GM21526 (cell line): ENCODE measurements around the gene SLC4A4.

Experiments used
- ATAC-seq: cut with Tn5 transposase; IDR thresholded peaks from one replicate; pipeline ENCODE4 v1.9.1; 2021; ENCODE audit warnings: moderate library complexity; ENCODE audit not compliant: unreplicated experiment, low FRiP score

The SLC4A4 gene

DNA sequence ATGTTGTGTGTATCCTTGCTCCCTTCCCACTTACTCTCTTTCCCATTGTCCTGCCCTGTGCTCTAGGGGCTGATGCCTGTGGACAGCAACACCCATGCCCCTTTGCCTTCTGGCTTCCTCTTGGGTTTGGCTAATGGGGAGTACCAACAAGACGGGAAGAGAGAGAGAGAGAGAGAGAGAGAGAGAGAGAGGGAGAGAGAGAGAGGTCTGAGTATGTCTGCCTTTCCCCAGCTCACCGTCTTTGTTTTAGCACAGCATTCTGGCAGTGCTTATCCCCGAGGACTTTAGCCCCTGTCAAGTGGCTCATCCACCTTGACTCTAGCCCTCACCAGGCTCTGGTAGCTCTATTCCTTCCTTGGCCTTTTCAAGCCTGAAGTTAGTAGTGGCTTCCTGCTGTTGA lies 128.0 kb downstream of the SLC4A4 start:
- no peak for ATAC-seq

DNA sequence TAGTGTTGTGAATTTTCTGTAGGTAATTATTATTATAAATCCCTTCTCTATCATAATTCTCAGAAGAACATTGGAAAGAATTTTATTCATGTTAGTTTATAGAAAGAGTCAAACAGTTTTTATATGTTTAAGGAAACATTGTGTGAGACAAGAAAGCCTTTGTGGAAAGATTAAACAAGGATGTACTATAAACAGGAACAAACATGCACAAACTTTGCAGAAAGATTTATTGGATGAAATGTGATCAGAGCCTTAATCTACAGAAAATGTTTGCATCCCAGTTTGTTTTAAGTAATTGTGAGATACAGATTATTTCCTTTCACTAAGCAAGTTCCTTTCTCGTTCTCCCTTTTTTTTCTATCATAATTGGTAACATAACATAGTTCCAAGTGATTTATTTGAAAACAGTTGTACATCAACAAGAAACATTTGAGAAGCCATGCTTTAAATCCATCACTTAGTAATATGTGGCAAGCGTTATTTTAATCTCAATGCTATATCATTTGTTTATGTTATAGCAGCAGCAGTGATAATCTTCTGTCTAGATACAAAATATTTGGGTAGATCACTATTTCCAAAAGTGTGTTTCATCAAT lies 129.4 kb downstream of the SLC4A4 start:
- no peak for ATAC-seq

DNA sequence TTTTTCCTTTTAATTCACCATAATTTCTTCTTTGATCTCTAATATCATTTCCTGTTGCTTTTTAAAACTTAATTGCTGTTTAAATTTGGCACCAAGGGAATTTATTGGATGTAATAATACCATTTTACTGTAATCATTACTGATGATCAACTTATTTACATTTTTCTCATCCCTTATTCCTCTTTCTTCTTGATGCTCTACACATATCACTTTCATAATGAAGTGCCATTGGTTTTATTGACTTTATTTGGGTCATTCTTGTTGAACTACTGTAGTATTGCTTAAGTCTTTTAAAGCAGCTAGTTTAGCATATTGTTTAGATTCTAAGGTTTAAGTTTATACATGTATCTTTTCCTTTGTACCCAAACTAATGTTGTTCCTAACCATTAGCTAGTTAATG lies 130.7 kb downstream of the SLC4A4 start:
- ATAC-seq: no peak

DNA sequence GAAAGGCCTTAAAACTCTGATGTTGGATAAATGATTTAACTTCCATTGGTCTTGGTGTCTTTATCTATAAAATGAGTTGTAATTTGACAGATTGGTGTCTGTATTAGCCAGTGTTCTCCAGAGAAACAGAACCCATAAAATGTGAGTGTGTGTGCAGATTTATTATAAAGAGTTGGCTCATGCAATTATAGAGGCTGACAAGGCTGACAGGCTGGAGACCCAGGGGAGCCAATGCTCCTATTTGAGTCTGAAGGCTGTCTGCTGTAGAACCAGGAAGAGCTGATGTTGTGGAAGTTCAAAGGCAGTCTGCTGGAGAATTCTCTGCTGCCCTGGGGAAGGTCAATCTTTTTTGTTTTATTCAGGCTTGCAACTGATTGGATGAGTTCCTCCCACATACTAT lies 131.7 kb downstream of the SLC4A4 start:
- no peak for ATAC-seq

DNA sequence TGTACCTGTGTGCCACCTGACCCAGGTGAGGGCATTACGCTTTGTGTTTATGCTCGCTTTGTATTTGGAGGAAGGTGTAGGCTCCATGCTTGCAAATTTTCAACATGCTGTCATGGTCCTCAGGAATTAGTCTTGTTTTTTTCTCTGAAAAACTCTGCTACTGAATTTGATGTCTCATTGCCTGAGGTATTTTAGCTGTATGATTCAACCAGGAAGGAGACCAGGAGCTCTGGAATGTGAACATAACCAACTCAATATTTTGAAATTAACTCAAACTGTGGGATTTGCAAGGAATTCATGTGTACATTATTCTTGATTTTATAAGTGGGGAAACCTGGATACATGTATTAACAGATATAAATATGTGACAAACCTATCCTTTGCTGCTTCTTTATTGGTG lies 134.1 kb downstream of the SLC4A4 start:
- ATAC-seq: no peak

DNA sequence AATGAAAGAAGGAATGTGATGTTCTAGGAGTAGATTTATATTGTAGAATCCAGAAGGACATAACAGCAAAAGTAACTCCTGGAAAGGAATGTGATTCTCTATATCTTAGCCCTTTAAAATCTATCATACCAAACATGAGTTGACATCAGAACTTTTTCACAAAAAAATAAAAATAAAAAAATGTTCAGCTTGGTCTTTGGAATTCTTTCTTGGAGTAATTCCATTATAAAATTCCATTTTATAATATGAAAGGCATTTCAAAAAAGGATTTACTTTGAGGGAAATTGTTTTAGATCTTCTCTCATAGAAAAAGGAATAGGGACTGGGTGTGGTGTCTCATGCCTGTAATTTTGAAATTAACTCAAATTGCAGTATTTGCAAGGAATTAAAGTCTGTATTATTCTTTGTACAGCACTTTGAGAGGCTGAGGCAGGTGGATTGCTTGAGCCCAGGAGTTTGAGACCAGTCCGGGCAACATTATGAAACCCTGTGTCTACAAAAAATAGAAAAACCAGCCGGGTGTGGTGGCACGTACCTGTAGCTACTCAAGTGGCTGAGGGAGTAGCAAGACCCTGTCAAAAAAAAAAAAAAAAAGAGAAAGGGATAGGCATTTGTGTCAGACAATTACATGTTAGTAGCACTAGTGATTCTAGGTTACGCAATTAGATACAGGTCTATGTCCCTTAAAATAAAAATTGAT lies 134.9 kb downstream of the SLC4A4 start:
- ATAC-seq: no peak

DNA sequence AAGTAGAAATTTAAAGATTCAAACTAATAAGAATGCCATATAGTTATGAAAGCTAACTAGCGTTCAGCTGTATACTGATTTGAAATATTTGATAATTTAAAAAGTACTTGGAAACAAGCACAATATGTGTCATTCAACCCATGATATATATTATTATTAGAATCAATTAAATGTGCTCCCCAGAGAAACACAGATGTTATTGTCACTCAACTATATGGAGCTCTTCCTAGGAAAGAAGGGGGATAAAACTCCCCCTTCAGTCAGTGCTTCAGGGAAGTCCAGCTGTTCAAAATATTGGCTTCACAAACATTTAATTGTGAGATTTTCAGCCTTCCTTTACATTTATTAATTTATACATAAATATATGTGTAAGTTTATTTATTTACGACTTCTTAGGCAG lies 135.9 kb downstream of the SLC4A4 start:
- ATAC-seq: no peak

DNA sequence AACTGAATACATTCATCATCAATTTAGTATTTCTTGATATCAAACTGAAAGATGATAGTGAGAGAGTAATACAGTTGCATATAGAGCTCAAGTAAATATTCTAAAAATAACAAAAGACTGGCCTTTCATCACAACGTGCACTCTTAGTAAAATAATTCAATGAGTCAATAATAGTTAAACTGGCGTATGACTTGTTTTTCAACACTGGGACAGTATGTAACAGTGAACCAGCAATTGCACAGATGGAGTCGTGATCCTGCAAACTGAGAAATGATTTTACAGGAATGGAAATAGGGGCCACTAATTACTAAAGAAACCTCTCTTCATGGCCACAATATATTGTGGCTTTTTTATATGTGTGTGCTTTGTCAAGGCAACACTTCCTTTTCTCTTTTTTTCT lies 137.4 kb downstream of the SLC4A4 start:
- no peak for ATAC-seq

DNA sequence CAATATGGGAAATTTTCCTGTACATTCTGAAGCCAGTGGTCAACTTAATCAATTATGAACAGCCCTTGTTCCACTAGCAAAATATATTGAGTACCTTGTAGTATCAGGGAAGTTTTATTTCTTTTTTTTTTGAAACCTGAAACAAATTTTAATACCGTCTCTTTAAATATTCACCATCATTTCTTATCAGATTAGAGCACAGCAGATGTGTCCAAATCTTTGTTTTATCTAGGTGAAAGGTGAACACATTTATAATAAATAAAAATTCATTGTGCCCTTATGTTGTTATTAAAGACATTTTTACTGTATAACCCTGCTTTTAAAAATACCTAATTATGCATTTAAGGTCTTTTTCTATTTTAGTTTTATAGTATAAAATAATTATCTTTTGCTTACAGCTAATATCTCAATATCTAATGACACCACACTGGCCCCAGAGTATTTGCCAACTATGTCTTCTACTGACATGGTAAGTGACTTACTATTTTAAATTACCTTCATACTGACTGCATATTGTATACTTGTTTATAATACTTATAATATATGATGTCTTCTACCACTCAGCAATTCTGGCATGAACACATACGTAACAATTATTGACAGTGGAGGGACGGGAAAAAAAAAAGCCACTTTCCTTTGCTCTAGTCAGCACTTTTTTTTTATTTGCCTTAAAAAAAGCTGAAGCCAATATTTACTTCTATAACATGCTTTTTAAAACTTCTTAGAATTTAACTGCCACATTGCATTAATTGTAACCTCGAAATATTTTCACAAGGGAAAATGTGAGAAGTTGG lies 147.9 kb downstream of the SLC4A4 start:
- no peak for ATAC-seq

DNA sequence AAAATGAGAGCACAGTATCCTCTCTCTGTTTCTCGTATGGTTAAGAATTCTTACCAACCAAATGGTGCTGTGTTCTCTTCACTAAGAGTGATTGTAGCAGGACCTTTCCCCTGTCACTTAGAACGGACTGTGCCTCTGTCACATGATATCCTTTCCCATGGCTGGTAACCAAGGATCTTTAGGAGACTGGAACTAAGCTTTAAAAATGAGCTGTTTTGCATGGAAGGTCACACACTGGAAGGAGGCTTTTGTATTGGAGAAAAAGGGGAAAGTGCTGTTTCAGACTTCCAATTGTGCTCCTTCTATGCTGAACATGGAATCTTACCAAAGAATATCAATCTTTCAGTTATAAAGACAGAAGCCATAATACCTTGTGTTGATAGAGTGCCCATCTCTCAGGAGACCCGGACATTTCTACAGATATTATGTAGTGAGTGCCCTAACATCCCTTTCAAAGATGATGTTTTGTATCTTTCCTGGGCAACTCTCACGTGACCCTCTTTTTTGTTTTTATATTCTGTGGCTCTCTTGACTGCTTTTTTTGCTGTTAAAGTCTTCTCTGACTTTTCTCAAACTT lies 148.6 kb downstream of the SLC4A4 start:
- ATAC-seq: no peak

DNA sequence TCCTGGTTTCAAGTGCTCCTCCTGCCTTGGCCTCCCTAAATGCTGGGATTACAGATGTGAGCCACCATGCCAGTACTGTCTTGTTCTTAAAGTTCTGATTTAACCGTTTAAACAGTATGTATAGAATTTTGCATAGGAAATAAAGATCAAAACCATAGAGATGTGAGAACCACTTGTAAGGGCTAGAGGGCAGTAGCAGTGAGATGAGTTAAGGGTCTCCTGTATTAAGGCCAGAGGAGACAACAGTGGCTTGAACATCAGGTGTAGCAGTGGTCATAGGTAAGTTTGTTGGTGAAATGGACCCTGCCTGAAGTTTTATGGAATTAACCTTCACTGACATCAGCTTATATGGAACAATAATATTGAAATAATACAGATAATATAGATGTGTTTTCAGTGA lies 155.7 kb downstream of the SLC4A4 start:
- no peak for ATAC-seq

DNA sequence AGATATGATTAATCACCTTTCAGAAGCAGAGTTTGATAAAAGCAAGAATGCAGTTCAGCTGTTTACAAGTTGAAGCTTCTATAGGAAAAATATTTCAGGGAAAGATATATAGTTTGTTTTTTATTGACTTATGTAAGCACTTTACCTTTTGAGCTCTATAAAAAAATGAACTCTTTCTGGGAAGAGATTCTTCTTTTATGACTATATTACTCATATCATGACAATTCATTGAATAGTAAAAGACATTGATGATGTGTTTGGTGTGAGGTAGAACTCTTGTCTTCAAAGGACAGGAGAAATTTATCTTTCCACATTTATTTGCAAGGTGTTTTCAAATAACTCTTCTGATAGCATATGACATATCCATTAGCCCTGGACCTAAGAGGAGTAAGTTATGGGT lies 156.6 kb downstream of the SLC4A4 start:
- no peak for ATAC-seq

DNA sequence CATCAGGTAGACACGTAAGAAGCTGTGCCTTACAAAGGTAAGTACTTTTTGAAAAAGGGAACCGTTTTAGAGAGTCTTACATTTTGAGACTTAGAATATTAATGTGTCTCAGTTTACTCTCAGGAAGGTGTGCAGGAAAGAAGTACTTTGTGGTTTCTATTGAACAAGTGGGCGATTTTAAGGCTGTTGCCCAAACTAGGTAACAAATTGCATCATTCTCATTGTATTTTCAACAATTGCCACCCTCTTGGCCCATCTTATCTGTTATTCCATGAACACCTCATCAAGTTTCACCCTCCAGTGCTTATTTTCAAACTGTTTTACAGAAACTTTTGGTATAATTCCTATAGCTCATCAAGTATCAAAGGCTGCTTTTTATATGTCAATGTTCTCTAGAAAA lies 158.3 kb downstream of the SLC4A4 start:
- ATAC-seq: no peak

DNA sequence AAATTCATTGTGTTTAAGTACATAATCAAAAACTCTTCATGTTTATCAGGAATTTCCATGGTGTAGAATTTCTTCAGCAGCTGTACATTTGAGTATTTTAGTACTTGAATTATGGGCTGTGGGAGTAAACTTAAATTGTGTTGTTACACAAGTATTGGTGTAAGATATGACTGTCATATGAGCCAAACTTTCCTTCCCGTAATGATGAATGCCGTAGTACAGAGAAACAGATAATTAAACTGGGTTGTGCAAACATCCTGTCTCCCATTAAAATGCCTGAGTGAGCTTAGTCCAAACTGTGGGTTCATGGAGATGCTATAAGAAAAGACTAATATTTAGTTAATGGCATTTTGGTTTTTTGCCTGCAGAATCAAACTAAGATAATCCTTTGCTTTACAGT lies 159.2 kb downstream of the SLC4A4 start:
- no peak for ATAC-seq

DNA sequence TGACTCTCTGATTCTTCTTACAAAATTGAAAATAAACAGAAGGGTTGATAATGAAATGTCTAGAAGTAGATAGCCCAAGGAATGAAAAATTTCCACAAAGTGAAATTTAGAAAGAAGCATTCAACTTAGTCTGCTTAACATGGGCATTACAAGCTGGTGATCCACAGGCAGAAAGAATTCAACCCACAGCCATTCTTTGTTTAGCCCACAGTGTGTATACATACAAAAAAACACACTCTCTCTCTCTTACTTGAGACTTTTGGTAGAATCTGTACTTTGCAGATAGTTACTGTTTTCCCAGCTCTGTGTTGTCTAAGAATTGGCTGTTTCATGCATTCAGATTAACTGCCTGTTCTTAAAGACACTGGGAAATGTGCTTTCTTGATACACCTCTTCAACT lies 159.8 kb downstream of the SLC4A4 start:
- no peak for ATAC-seq

DNA sequence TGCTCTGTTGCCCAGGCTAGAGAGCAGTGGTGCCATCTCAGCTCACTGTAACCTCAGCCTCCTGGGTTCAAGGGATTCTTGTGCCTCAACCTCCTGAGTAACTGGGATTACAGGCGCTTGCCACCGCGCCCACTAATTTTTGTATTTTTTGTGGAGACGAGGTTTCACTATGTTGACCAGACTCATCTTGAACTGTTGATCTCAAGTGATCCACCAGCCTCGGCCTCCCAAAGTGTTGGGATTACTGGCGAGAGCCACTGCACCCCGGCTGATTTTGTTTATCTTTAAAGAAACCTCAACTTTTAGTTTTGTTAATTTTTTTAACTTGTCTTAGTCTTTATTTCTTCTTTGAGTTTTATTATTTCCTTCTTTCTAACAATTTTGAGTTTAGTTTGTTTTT lies 163.2 kb downstream of the SLC4A4 start:
- ATAC-seq: no peak

DNA sequence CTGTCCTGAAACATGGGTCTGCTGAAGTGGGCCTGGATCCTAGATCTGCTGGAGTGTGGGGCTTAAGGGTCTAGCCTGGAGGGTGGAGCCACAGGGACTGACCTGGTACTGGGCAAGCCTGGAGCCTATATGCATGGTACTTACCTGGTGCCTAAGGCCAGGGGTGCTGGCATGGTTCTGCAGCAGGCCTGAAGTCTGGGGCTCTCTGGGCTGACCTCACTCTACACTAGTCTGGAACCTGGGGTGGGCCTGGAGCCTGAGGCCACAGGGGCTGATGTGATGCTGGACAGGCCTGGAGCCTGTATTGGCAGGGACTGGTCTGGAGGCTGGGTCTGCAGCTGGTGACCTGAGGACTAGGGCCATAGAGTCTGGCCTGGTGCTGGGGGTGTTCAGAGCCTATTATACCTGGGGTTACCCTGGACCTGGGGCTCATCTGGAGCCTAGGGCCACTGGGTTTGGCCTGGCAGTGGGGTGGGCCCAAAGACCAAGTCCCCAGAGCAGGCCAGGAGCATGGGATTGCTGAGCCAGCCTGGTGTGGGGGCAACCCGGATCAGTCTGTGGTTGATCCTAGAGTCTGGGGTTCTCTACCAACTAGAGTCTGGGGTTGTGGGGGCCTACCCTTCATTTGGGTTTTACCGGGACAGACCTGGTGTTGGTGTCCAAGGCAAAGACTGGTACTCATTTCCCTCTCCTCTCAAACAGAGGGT lies 179.6 kb downstream of the SLC4A4 start:
- ATAC-seq: no peak

DNA sequence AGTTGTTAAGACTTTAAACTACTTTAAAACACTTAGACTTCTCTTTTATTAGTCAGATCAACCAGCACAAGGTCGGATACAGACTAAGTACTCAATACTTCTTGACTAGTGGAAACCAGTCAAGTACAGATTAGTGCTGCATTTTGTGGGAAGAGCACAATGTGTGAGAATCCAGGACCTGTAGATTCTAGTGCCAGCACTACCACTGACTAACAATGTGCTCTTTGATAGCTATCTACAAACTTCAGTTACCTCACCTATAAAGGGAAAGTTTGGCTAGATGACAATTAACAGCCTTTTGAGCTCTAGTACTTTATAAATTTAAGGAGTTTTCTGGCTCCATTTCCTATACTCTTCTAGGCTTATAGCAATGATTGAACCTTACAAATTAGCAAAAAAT lies 181.5 kb downstream of the SLC4A4 start:
- ATAC-seq: no peak

DNA sequence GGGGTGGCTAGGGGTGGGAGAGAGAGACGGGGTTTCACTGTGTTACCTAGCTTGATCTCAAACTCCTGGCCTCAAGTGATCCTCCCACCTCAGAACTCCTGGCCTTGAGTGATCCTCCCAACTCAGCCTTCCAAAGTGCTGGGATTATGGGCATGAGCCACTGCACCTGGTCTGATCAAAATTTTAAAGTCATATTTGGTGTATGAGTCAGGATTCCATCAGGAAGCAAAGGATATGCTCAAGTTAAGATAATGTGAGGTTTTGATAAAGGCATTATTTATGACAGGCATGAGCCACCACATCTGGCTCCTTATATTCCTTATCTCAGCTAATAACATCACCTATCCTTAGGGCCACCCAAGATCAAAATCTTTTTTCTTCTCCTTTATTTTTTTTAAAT lies 182.0 kb downstream of the SLC4A4 start:
- no peak for ATAC-seq

DNA sequence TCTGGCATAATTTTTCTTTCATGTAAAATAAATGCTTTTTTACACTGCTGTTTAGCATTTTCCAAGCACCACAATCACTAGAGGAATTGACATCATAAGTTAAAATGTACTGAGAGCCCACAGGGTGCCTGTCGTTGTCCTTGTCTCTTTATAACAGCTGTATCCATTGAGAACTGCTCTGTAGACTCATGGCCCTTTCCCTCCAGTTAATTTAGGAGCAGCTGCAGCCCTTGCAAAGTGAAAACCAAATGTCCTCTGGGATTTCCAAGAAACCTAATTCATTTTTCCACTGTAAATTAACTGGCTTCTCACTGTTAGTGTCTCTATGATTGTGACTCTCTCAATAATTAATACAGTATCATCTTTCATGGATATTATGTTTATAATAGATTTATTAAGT lies 185.9 kb downstream of the SLC4A4 start:
- no peak for ATAC-seq
